Smooth muscle cell (in vitro differentiated cells): Measurements from ENCODE around the gene PRDM15. TPM values are rescaled to one million over a fixed set of nuclear protein-coding genes. Genes with fewer than 3 reads are reported as not detected.
A peak's percentile ranks its signal among the peaks of the same experiment; 100 is the strongest.

Experiments used
- DNase-seq: peaks from one replicate; lab custom pipeline; 2025; ENCODE audit not compliant: unreplicated experiment; lab: John Stamatoyannopoulos, UW
- H2AFZ ChIP-seq: fragments of 200-600 bp; sonication (generic); 2 replicates; pipeline ENCODE4 v1.6.0; 2016; ENCODE audit warnings: antibody characterized with exemption, low read depth, mild to moderate bottlenecking
- H3F3A ChIP-seq: fragments of 200-600 bp; sonication (generic); 2 replicates; pipeline ENCODE4 v1.6.0; 2017; ENCODE audit warnings: antibody characterized with exemption, low read depth
- H3K27ac ChIP-seq: fragments of 200-600 bp; sonication (generic); 2 replicates; pipeline ENCODE4 v1.5.1; 2016; ENCODE audit warnings: low read depth, mild to moderate bottlenecking
- H3K27me3 ChIP-seq: fragments of 200-600 bp; sonication (generic); 2 replicates; pipeline ENCODE4 v1.6.1; 2016; ENCODE audit warnings: low read depth, mild to moderate bottlenecking
- H3K36me3 ChIP-seq: fragments of 200-600 bp; sonication (generic); 2 replicates; pipeline ENCODE4 v1.5.1; 2016; ENCODE audit warnings: low read depth
- H3K4me1 ChIP-seq: fragments of 200-600 bp; sonication (generic); 2 replicates; pipeline ENCODE4 v1.5.1; 2016; ENCODE audit warnings: low read depth
- H3K4me2 ChIP-seq: fragments of 200-600 bp; sonication (generic); 2 replicates; pipeline ENCODE4 v1.6.0; 2016; ENCODE audit warnings: mild to moderate bottlenecking
- H3K4me3 ChIP-seq: fragments of 200-600 bp; sonication (generic); 2 replicates; pipeline ENCODE4 v1.5.1; 2016; ENCODE audit warnings: mild to moderate bottlenecking
- H3K79me2 ChIP-seq: fragments of 200-600 bp; sonication (generic); 2 replicates; pipeline ENCODE4 v1.6.0; 2016; ENCODE audit warnings: low read depth, mild to moderate bottlenecking
- H3K9ac ChIP-seq: fragments of 200-600 bp; sonication (generic); 2 replicates; pipeline ENCODE4 v1.6.0; 2016; ENCODE audit warnings: low read depth
- H3K9me3 ChIP-seq: fragments of 200-600 bp; sonication (generic); replicated peaks from 2 replicates; pipeline ENCODE4 v1.5.1; 2016; ENCODE audit warnings: low read depth
- H4K20me1 ChIP-seq: fragments of 200-600 bp; sonication (generic); 2 replicates; pipeline ENCODE4 v1.6.0; 2016; ENCODE audit warnings: low read depth
- CTCF ChIP-seq: fragments of 200-600 bp; sonication (generic); IDR thresholded peaks from 2 replicates; pipeline ENCODE4 v1.5.1; 2017; ENCODE audit warnings: borderline replicate concordance, mild to moderate bottlenecking, antibody characterized with exemption; ENCODE audit not compliant: insufficient read depth, poor library complexity, severe bottlenecking
- WGBS: methylation state at CpG from one replicate; pipeline ENCODE4 v1.1.7; 2016; ENCODE audit warnings: low lambda C conversion rate; 5-methylcytosine and 5-hydroxymethylcytosine counted together
- polyA plus RNA-seq: library from polyadenylated mRNA; unstranded; fragments of >200 nt; fragmentation: Nextera tagmentation; extraction: Ambion mirVana; gene quantifications from 2 replicates; pipeline ENCODE4 v1.2.1, GENCODE V29; 2016
- small RNA-seq: library from RNA; depleted of rRNA; stranded (forward); fragments of <200 nt; gene quantifications from one replicate; pipeline ENCODE3, GENCODE V24; 2014
- total RNA-seq: library from RNA; depleted of rRNA; stranded (reverse); fragments of >200 nt; gene quantifications from 2 replicates; pipeline ENCODE4 v1.2.3, GENCODE V29; 2014

PRDM15 gene
- total and polyA plus RNA-seq, 2 experiments from 2014 or later: 2.0 to 6.8 TPM

- H3K9me3 ChIP-seq: no peaks in the 10 kb centered on the region
- peaks cover 7% of the 10 kb centered on the region for H3F3A ChIP-seq
- H3K79me2 ChIP-seq: no peaks in the 10 kb centered on the region
- DNase-seq: no peak
- no peak overlapping the region for H2AFZ ChIP-seq
- H3K36me3 ChIP-seq: no peaks in the 10 kb centered on the region
- H3K4me2 ChIP-seq: peak overlapping the region; percentile 45
- H3K4me1 ChIP-seq: peaks cover 35% of the 10 kb centered on the region
- H3K27me3 ChIP-seq: no peaks in the 10 kb centered on the region
- 70% methylated on average over 16 of the region's 16 CpGs for WGBS
- H3K4me3 ChIP-seq: no peak overlapping the region
- peak overlapping the region; percentile 69 for H3K27ac ChIP-seq
- H3K9ac ChIP-seq: no peak overlapping the region
- TF ChIP-seq CTCF: no peak
- H4K20me1 ChIP-seq: peaks cover 22% of the 10 kb centered on the region
Measured at GRCh38 chr21:41750532-41751151, 128.5 kb downstream of the PRDM15 start.

GRCh38 chr21:41750051-41750450 lies 129.1 kb downstream of the PRDM15 start:
- DNase-seq: no peak
- Histone ChIP-seq H3K9me3 (no peaks in the 10 kb centered on the region), H3F3A (peaks cover 7% of the 10 kb centered on the region), H2AFZ (no peak overlapping the region), H4K20me1 (peaks cover 17% of the 10 kb centered on the region), H3K4me2 (no peak overlapping the region), H3K79me2 (no peaks in the 10 kb centered on the region), H3K27ac (no peak overlapping the region), H3K4me3 (no peak overlapping the region), H3K9ac (no peak overlapping the region), H3K36me3 (no peaks in the 10 kb centered on the region), H3K27me3 (no peaks in the 10 kb centered on the region), H3K4me1 (peaks cover 35% of the 10 kb centered on the region)
- TF ChIP-seq CTCF: no peak
- 54% methylated on average over 7 of the region's 7 CpGs for WGBS

- no peak overlapping the region for H3K4me3 ChIP-seq
- H3K79me2 ChIP-seq: no peaks in the 10 kb centered on the region
- 97% methylated on average over 10 of the region's 10 CpGs for WGBS
Measured at GRCh38 chr21:41749286-41749685, 129.9 kb downstream of the PRDM15 start.

More at GRCh38 chr21:41749286-41749685, 129.9 kb downstream of the PRDM15 start:
- DNase-seq: no peak
- Histone ChIP-seq H3K36me3 (no peaks in the 10 kb centered on the region), H4K20me1 (peaks cover 17% of the 10 kb centered on the region), H3K27ac (no peak overlapping the region), H3K9ac (no peak overlapping the region), H3K27me3 (no peaks in the 10 kb centered on the region), H3K4me2 (no peak overlapping the region), H2AFZ (no peak overlapping the region), H3F3A (peaks cover 7% of the 10 kb centered on the region), H3K4me1 (peaks cover 29% of the 10 kb centered on the region), H3K9me3 (no peaks in the 10 kb centered on the region)
- no peak for TF ChIP-seq CTCF

Small RNAs within 50 kb of the gene (small RNA-seq; reads per million reads assigned to genes)
- gene RF00334: not detected

Other genes with a start within 250 kb of the PRDM15 start
- gene RIPK4, start 112.3 kb downstream of the PRDM15 start, total RNA-seq: 2.6 and 3.7 TPM in 2 replicates
- 1.1 and 7.4 TPM in 2 replicates for gene RIPK4, start 112.3 kb downstream of the PRDM15 start, polyA plus RNA-seq
- gene C2CD2, start 74.7 kb upstream of the PRDM15 start, total RNA-seq: 6.1 and 6.2 TPM in 2 replicates
- 3.4 and 4.2 TPM in 2 replicates for gene C2CD2, start 74.7 kb upstream of the PRDM15 start, polyA plus RNA-seq
- gene ZBTB21, start 131.0 kb upstream of the PRDM15 start, total RNA-seq: 22.5 and 24.1 TPM in 2 replicates
- gene ZBTB21, start 131.0 kb upstream of the PRDM15 start, polyA plus RNA-seq: 6.2 and 8.4 TPM in 2 replicates
- gene UMODL1, start 192.0 kb upstream of the PRDM15 start, total RNA-seq: not detected in 2 replicates
- 0.14 TPM in 1 of 2 replicates, not detected in the other for gene UMODL1, start 192.0 kb upstream of the PRDM15 start, polyA plus RNA-seq